Astrocyte (in vitro differentiated cells and primary cell): Measurements from ENCODE around the gene EBLN1.

Experiments used
- CTCF ChIP-seq: IDR thresholded peaks from 2 replicates; pipeline ENCODE4 v1.5.1; 2011; ENCODE audit warnings: low read depth, mild to moderate bottlenecking, inconsistent platforms, low read length, moderate library complexity; ENCODE audit not compliant: insufficient read depth
- EZH2 ChIP-seq: IDR thresholded peaks from 2 replicates; pipeline ENCODE4 v1.6.1; 2012; ENCODE audit warnings: mild to moderate bottlenecking, low read length, inconsistent platforms; ENCODE audit not compliant: insufficient read depth

- TF ChIP-seq CTCF = no peak
- TF ChIP-seq EZH2 = no peak
Measured at GRCh38 chr10:22265839-22266537, 48.2 kb upstream of the EBLN1 start.
